Muscle layer of duodenum (tissue), 2 donors: ENCODE data around the gene TTC9B.

Source experiments
- H3K27ac ChIP-seq: one replicate; pipeline ENCODE4 v1.7.0; 2013; ENCODE audit warnings: mild to moderate bottlenecking, low read length
- H3K27me3 ChIP-seq: one replicate; pipeline ENCODE4 v1.7.0; 2013; ENCODE audit warnings: low read depth, mild to moderate bottlenecking, control low read depth, low read length
- H3K36me3 ChIP-seq, 2 donors: one replicate each; pipeline ENCODE4 v1.7.0; 2013; ENCODE audit warnings: low read length in 2 of 2, control low read depth in 1 of 2, mild to moderate bottlenecking in 1 of 2; ENCODE audit not compliant: insufficient read depth in 2 of 2, control insufficient read depth in 1 of 2
- H3K4me1 ChIP-seq, 2 donors: one replicate each; pipeline ENCODE4 v1.7.0; 2013; ENCODE audit warnings: low read length in 2 of 2, mild to moderate bottlenecking in 2 of 2, control low read depth in 1 of 2, moderate library complexity in 1 of 2; ENCODE audit not compliant: insufficient read depth in 2 of 2, control insufficient read depth in 1 of 2
- H3K4me3 ChIP-seq, 2 donors: one replicate each; pipeline ENCODE4 v1.7.0; 2013; ENCODE audit warnings: low read length in 2 of 2, low read depth in 1 of 2, mild to moderate bottlenecking in 1 of 2
- H3K9me3 ChIP-seq, 2 donors: one replicate each; pipeline ENCODE4 v1.7.0; 2013; ENCODE audit warnings: low read length in 2 of 2, control low read depth in 1 of 2, mild to moderate bottlenecking in 1 of 2; ENCODE audit not compliant: control insufficient read depth in 1 of 2
- donor health status: healthy.

TTC9B gene

GRCh38 chr19:40204381-40204780 is 13.8 kb downstream of the TTC9B start:
- Histone ChIP-seq H3K4me3 (no peak overlapping the region), H3K27ac (no peak overlapping the region), H3K36me3 (peaks cover 0 to 41% of the 10 kb centered on the region in 2 donors), H3K4me1 (no peaks in the 10 kb centered on the region), H3K27me3 (no peaks in the 10 kb centered on the region), H3K9me3 (peaks cover 0 to 4% of the 10 kb centered on the region in 2 donors)

- Histone ChIP-seq H3K27ac (no peak overlapping the region), H3K4me1 (no peaks in the 10 kb centered on the region), H3K4me3 (no peak overlapping the region), H3K9me3 (peaks cover 0 to 1% of the 10 kb centered on the region in 2 donors), H3K36me3 (peaks cover 0 to 35% of the 10 kb centered on the region in 2 donors), H3K27me3 (no peaks in the 10 kb centered on the region)
Observed at GRCh38 chr19:40200341-40201099, 17.7 kb downstream of the TTC9B start.

GRCh38 chr19:40198272-40198990 is 19.8 kb downstream of the TTC9B start:
- H3K9me3 ChIP-seq, result no peaks in the 10 kb centered on the region
- H3K27ac ChIP-seq, result no peak overlapping the region
- H3K4me3 ChIP-seq, result no peak overlapping the region
- no peaks in the 10 kb centered on the region for H3K4me1 ChIP-seq
- peaks cover 0 to 14% of the 10 kb centered on the region in 2 donors for H3K36me3 ChIP-seq
- H3K27me3 ChIP-seq, result no peaks in the 10 kb centered on the region

- Histone ChIP-seq H3K27ac (no peak overlapping the region), H3K36me3 (peaks cover 0 to 5% of the 10 kb centered on the region in 2 donors), H3K9me3 (no peaks in the 10 kb centered on the region), H3K4me1 (peaks cover 0 to 13% of the 10 kb centered on the region in 2 donors), H3K4me3 (no peak overlapping the region), H3K27me3 (no peaks in the 10 kb centered on the region)
Observed at GRCh38 chr19:40193587-40193849, 24.7 kb downstream of the TTC9B start.

- no peaks in the 10 kb centered on the region for H3K27me3 ChIP-seq
- peaks cover 0 to 13% of the 10 kb centered on the region in 2 donors for H3K4me1 ChIP-seq
- no peaks in the 10 kb centered on the region for H3K36me3 ChIP-seq
- no peak overlapping the region for H3K27ac ChIP-seq
- H3K9me3 ChIP-seq, result no peaks in the 10 kb centered on the region
- peak overlapping the region; percentile 5 to 93 for H3K4me3 ChIP-seq
Observed at GRCh38 chr19:40192758-40193586, 25.2 kb downstream of the TTC9B start.

- Histone ChIP-seq H3K27me3 (no peaks in the 10 kb centered on the region), H3K9me3 (no peaks in the 10 kb centered on the region), H3K27ac (no peak overlapping the region), H3K4me3 (peak overlapping the region; percentile 11 to 93), H3K4me1 (peaks cover 0 to 13% of the 10 kb centered on the region in 2 donors), H3K36me3 (no peaks in the 10 kb centered on the region)
Observed at GRCh38 chr19:40191836-40192646, 26.1 kb downstream of the TTC9B start.

- peak within 1 kb of the TSS; percentile 75 to 93 for H3K4me3 ChIP-seq
- H3K9me3 ChIP-seq, result no peaks in the 10 kb centered on the region
- H3K27me3 ChIP-seq, result no peaks in the 10 kb centered on the region
- peak within 1 kb of the TSS; percentile 72 for H3K27ac ChIP-seq
- H3K4me1 ChIP-seq, result peaks cover 0 to 13% of the 10 kb centered on the region in 2 donors
- no peaks in the 10 kb centered on the region for H3K36me3 ChIP-seq
Observed at GRCh38 chr19:40190891-40191835, 27.0 kb downstream of the TTC9B start, which contains the start of gene MAP3K10. Gene MAP3K10, plus strand, starts transcription at chr19:40191426. Its CDS starts 606 bp downstream, at chr19:40192032.

GRCh38 chr19:40184273-40184672 is 33.9 kb downstream of the TTC9B start:
- no peak overlapping the region for H3K27ac ChIP-seq
- H3K4me1 ChIP-seq, result no peaks in the 10 kb centered on the region
- H3K27me3 ChIP-seq, result no peaks in the 10 kb centered on the region
- no peak overlapping the region for H3K4me3 ChIP-seq
- H3K9me3 ChIP-seq, result no peaks in the 10 kb centered on the region
- H3K36me3 ChIP-seq, result no peaks in the 10 kb centered on the region

- no peak overlapping the region for H3K4me3 ChIP-seq
- H3K36me3 ChIP-seq, result no peaks in the 10 kb centered on the region
- H3K9me3 ChIP-seq, result no peaks in the 10 kb centered on the region
- H3K4me1 ChIP-seq, result no peaks in the 10 kb centered on the region
- H3K27me3 ChIP-seq, result no peaks in the 10 kb centered on the region
- H3K27ac ChIP-seq, result no peak overlapping the region
Observed at GRCh38 chr19:40178756-40179155, 39.4 kb downstream of the TTC9B start.
